ENCODE results near the gene ACER2. TPM values are rescaled to one million over a fixed set of nuclear protein-coding genes. Genes with fewer than 3 reads are reported as not detected.

ACER2 gene
- total and polyA plus RNA-seq, 2 donors, result 0.71 to 2.0 TPM

DNA sequence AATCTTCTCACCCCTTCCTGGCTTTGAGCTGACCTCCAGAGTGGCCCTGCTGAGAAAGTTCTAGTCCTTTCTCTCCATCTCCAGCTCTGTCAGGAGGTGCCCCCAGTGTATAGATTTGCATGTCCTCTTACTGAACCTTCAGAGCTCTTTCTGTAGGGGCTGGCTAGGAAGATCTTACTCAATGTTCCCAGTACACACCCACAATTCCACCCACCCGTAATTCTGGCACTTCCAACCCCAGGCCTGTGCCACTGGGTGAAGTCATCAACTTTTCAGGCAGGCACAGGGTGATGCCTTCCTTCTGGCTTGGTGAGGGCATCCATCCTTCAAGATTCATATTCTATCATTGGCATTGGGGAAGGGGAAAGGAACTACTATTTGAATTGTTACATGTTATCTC lies 75.9 kb downstream of the ACER2 start:
- no peak overlapping the region for H3K27ac ChIP-seq (ENCODE audit: low read depth in 1 of 2, low read length in 1 of 2)
- H3K4me3 ChIP-seq (ENCODE audit: low read length in 2 of 2), result no peak overlapping the region
- no peaks in the 10 kb centered on the region for H3K4me1 ChIP-seq (ENCODE audit: control insufficient read depth in 2 of 2, insufficient read depth in 2 of 2, low read length in 2 of 2)
- H3K36me3 ChIP-seq (ENCODE audit: control insufficient read depth in 2 of 2, insufficient read depth in 2 of 2, low read length in 1 of 2), result no peaks in the 10 kb centered on the region
- H3K9me3 ChIP-seq (ENCODE audit: control insufficient read depth in 2 of 2, insufficient read depth in 1 of 2, low read length in 1 of 2), result no peaks in the 10 kb centered on the region
- DNase-seq (ENCODE audit: low read depth in 6 of 9, low spot score in 9 of 9), result no peak
- no peaks in the 10 kb centered on the region for H3K27me3 ChIP-seq (ENCODE audit: control insufficient read depth in 2 of 2, insufficient read depth in 1 of 2, low read length in 1 of 2)
- 94% methylated on average over 1 of the region's 1 CpG for WGBS

DNA sequence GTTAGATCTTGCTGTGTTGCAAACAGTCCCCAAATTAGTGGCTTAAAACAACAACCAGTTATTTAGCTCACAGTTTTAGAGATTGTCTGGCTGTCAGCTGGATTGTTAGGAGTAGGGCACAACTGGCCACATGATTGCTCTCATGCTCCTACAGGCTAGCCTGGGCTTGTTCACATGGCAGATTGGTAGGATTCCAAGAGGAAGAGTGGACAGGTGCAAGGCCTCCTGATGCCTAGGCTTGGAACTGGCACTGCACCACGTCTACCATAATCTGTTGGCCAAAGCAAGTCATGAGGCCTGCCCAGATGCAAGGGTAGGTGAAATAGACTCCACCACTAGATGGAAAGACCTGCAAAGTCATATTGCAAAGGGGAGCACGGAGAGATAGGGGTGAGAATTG lies 76.4 kb downstream of the ACER2 start:
- no peaks in the 10 kb centered on the region for H3K4me1 ChIP-seq (ENCODE audit: control insufficient read depth in 2 of 2, insufficient read depth in 2 of 2, low read length in 2 of 2)
- no peak for DNase-seq (ENCODE audit: low read depth in 6 of 9, low spot score in 9 of 9)
- no peak overlapping the region for H3K4me3 ChIP-seq (ENCODE audit: low read length in 2 of 2)
- H3K27me3 ChIP-seq (ENCODE audit: control insufficient read depth in 2 of 2, insufficient read depth in 1 of 2, low read length in 1 of 2), result no peaks in the 10 kb centered on the region
- H3K36me3 ChIP-seq (ENCODE audit: control insufficient read depth in 2 of 2, insufficient read depth in 2 of 2, low read length in 1 of 2), result no peaks in the 10 kb centered on the region
- H3K9me3 ChIP-seq (ENCODE audit: control insufficient read depth in 2 of 2, insufficient read depth in 1 of 2, low read length in 1 of 2), result no peaks in the 10 kb centered on the region
- no peak overlapping the region for H3K27ac ChIP-seq (ENCODE audit: low read depth in 1 of 2, low read length in 1 of 2)
- 94% methylated on average over 2 of the region's 2 CpGs for WGBS

DNA sequence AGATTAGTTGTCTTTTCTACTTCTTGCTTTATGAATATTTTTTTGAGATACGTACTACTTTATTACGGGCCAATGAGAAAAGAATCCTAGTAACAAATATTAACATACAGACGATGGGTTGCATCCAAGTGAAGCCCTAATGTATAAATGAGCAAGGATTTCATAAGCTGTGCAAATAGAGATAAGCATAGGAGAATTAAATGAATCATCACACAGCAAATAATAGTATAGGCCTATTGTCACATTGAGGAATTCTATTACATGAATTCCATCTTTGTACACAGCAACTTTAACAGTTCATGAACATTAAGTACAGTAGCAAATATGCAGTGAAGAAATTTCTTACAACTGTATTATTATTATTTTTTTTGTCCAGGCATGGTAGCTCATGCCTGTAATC lies 78.0 kb downstream of the ACER2 start:
- H3K27ac ChIP-seq (ENCODE audit: low read depth in 1 of 2, low read length in 1 of 2), result no peak overlapping the region
- no peaks in the 10 kb centered on the region for H3K9me3 ChIP-seq (ENCODE audit: control insufficient read depth in 2 of 2, insufficient read depth in 1 of 2, low read length in 1 of 2)
- H3K4me3 ChIP-seq (ENCODE audit: low read length in 2 of 2), result no peak overlapping the region
- no peaks in the 10 kb centered on the region for H3K27me3 ChIP-seq (ENCODE audit: control insufficient read depth in 2 of 2, insufficient read depth in 1 of 2, low read length in 1 of 2)
- no peaks in the 10 kb centered on the region for H3K36me3 ChIP-seq (ENCODE audit: control insufficient read depth in 2 of 2, insufficient read depth in 2 of 2, low read length in 1 of 2)
- no peak for DNase-seq (ENCODE audit: low read depth in 6 of 9, low spot score in 9 of 9)
- H3K4me1 ChIP-seq (ENCODE audit: control insufficient read depth in 2 of 2, insufficient read depth in 2 of 2, low read length in 2 of 2), result no peaks in the 10 kb centered on the region
- WGBS, result 97% methylated on average over 3 of the region's 3 CpGs

DNA sequence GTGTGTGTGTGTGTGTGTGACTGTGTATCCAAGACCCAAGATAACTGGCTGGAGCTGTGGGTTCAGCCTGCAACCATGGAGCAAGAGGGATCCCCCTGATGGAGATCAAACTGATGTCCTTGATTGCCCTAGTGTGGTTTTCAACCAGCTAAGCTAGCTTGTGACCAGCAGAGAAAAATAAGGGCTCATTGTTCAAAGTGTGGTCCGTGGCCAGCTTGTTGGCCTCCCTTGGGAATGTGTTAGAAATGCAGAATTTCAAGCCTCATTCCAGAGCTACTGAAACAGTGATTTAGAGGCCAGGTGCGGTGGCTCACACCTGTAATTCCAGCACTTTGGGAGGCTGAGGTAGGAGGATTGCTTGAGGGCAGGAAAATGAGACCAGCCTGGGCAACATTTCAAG lies 79.9 kb downstream of the ACER2 start:
- no peak overlapping the region for H3K27ac ChIP-seq (ENCODE audit: low read depth in 1 of 2, low read length in 1 of 2)
- 96% methylated on average over 2 of the region's 2 CpGs for WGBS
- DNase-seq (ENCODE audit: low read depth in 6 of 9, low spot score in 9 of 9), result no peak
- H3K4me1 ChIP-seq (ENCODE audit: control insufficient read depth in 2 of 2, insufficient read depth in 2 of 2, low read length in 2 of 2), result no peaks in the 10 kb centered on the region
- H3K36me3 ChIP-seq (ENCODE audit: control insufficient read depth in 2 of 2, insufficient read depth in 2 of 2, low read length in 1 of 2), result no peaks in the 10 kb centered on the region
- H3K4me3 ChIP-seq (ENCODE audit: low read length in 2 of 2), result no peak overlapping the region
- no peaks in the 10 kb centered on the region for H3K9me3 ChIP-seq (ENCODE audit: control insufficient read depth in 2 of 2, insufficient read depth in 1 of 2, low read length in 1 of 2)
- H3K27me3 ChIP-seq (ENCODE audit: control insufficient read depth in 2 of 2, insufficient read depth in 1 of 2, low read length in 1 of 2), result no peaks in the 10 kb centered on the region

DNA sequence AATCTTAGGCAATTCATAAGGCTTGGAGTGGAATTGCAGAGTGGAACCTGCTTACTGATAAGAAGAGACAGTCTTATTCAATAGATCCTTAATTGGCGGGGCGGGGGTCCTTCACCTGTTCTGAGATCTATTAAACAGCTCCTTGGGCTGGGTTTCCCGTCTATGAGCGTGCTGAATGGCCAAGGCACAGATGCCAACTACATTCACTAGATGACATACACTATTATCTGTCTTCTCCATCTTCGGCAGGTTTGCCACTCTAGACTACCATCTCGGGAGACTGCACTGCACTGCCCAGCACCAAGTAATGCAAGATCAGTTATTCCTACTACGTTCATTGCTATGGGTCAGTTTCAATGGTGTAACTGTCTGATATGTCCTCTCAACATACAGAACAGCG lies 81.5 kb downstream of the ACER2 start:
- H3K27me3 ChIP-seq (ENCODE audit: control insufficient read depth in 2 of 2, insufficient read depth in 1 of 2, low read length in 1 of 2), result no peaks in the 10 kb centered on the region
- H3K9me3 ChIP-seq (ENCODE audit: control insufficient read depth in 2 of 2, insufficient read depth in 1 of 2, low read length in 1 of 2), result no peaks in the 10 kb centered on the region
- no peak overlapping the region for H3K27ac ChIP-seq (ENCODE audit: low read depth in 1 of 2, low read length in 1 of 2)
- H3K36me3 ChIP-seq (ENCODE audit: control insufficient read depth in 2 of 2, insufficient read depth in 2 of 2, low read length in 1 of 2), result no peaks in the 10 kb centered on the region
- no peak for DNase-seq (ENCODE audit: low read depth in 6 of 9, low spot score in 9 of 9)
- H3K4me3 ChIP-seq (ENCODE audit: low read length in 2 of 2), result no peak overlapping the region
- H3K4me1 ChIP-seq (ENCODE audit: control insufficient read depth in 2 of 2, insufficient read depth in 2 of 2, low read length in 2 of 2), result no peaks in the 10 kb centered on the region
- 97% methylated on average over 8 of the region's 8 CpGs for WGBS

DNA sequence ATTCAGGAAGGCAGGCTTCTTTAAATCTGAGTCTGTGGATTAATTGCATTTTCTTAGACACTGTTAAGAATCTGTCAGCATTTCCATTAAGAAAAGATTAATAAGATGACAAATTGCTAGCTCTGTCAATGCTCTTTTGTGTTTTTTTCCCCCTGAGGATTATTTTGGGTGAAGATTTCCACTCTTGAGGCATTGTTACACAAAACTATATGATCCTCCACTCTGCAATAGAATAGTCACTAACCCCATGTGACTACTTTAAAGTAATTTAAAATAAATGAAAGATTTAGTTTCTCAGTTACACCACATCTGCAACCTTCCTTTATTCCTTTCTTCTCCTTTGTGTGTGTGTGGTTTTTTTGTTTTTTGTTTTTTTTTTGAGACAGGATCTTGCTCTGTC lies 82.0 kb downstream of the ACER2 start:
- H3K36me3 ChIP-seq (ENCODE audit: control insufficient read depth in 2 of 2, insufficient read depth in 2 of 2, low read length in 1 of 2), result no peaks in the 10 kb centered on the region
- H3K27ac ChIP-seq (ENCODE audit: low read depth in 1 of 2, low read length in 1 of 2), result no peak overlapping the region
- no peak overlapping the region for H3K4me3 ChIP-seq (ENCODE audit: low read length in 2 of 2)
- no peaks in the 10 kb centered on the region for H3K9me3 ChIP-seq (ENCODE audit: control insufficient read depth in 2 of 2, insufficient read depth in 1 of 2, low read length in 1 of 2)
- H3K4me1 ChIP-seq (ENCODE audit: control insufficient read depth in 2 of 2, insufficient read depth in 2 of 2, low read length in 2 of 2), result no peaks in the 10 kb centered on the region
- DNase-seq (ENCODE audit: low read depth in 6 of 9, low spot score in 9 of 9), result no peak
- no peaks in the 10 kb centered on the region for H3K27me3 ChIP-seq (ENCODE audit: control insufficient read depth in 2 of 2, insufficient read depth in 1 of 2, low read length in 1 of 2)

DNA sequence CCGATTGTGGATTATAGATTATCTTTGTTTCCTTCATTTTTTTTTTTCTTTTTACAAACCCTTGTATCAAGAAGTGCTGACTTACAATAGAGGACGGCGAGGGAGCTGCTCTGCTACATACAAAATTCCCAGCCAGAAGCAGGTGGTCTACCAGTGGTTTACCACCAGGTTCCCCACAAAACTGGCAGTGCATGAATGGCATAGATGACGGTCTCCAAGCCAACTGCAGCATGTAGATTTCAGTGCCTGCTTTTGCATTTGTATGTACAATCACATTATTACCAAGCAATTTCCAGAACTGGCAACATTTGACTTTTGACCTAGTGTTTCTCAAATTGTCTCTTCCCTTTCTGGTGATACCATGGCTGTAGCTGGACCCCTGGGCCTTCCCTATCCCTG lies 84.0 kb downstream of the ACER2 start:
- 36% methylated on average over 4 of the region's 4 CpGs for WGBS
- H3K4me3 ChIP-seq (ENCODE audit: low read length in 2 of 2), result no peak overlapping the region
- H3K36me3 ChIP-seq (ENCODE audit: control insufficient read depth in 2 of 2, insufficient read depth in 2 of 2, low read length in 1 of 2), result no peaks in the 10 kb centered on the region
- H3K4me1 ChIP-seq (ENCODE audit: control insufficient read depth in 2 of 2, insufficient read depth in 2 of 2, low read length in 2 of 2), result no peaks in the 10 kb centered on the region
- DNase-seq (ENCODE audit: low read depth in 6 of 9, low spot score in 9 of 9), result no peak
- H3K27ac ChIP-seq (ENCODE audit: low read depth in 1 of 2, low read length in 1 of 2), result no peak overlapping the region
- H3K27me3 ChIP-seq (ENCODE audit: control insufficient read depth in 2 of 2, insufficient read depth in 1 of 2, low read length in 1 of 2), result no peaks in the 10 kb centered on the region
- no peaks in the 10 kb centered on the region for H3K9me3 ChIP-seq (ENCODE audit: control insufficient read depth in 2 of 2, insufficient read depth in 1 of 2, low read length in 1 of 2)

DNA sequence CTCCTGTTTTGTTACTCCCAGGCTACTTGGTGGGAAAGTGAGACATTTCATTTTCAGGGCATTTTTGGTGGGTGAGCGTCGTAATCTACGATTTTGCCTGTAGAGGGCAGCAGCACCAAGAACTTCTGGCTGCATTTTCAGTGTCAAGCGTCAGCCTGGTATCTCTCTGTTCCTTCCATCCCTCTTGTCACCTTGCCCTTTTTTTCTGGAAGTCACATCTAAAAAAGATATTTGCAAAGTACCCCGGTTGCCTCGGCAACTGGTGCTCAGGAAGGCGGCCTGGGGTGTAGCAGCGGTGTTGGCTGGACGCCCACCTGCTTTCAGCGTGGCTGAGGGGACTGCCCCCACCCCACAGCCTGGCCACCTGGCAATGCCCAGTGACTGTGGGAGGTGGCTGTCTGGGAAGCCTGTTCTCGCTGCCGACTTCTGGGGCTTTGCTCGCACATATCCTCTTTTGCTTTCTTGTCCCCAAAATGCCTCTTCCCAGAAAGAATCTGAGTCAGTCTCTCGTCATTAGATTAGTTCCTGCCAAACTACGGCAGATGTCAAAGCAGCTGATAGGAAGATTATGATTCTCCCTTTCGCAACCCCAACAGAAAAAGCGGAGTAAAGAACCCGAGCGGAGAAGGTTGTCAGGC lies 84.5 kb downstream of the ACER2 start:
- no peak overlapping the region for H3K27ac ChIP-seq (ENCODE audit: low read depth in 1 of 2, low read length in 1 of 2)
- no peak overlapping the region for H3K4me3 ChIP-seq (ENCODE audit: low read length in 2 of 2)
- H3K27me3 ChIP-seq (ENCODE audit: control insufficient read depth in 2 of 2, insufficient read depth in 1 of 2, low read length in 1 of 2), result no peaks in the 10 kb centered on the region
- H3K36me3 ChIP-seq (ENCODE audit: control insufficient read depth in 2 of 2, insufficient read depth in 2 of 2, low read length in 1 of 2), result no peaks in the 10 kb centered on the region
- 28% methylated on average over 19 of the region's 19 CpGs for WGBS
- H3K4me1 ChIP-seq (ENCODE audit: control insufficient read depth in 2 of 2, insufficient read depth in 2 of 2, low read length in 2 of 2), result no peaks in the 10 kb centered on the region
- H3K9me3 ChIP-seq (ENCODE audit: control insufficient read depth in 2 of 2, insufficient read depth in 1 of 2, low read length in 1 of 2), result no peaks in the 10 kb centered on the region
- DNase-seq (ENCODE audit: low read depth in 6 of 9, low spot score in 9 of 9), result peak in 8 of 9 donors; percentile 8 to 67 (median 40)

DNA sequence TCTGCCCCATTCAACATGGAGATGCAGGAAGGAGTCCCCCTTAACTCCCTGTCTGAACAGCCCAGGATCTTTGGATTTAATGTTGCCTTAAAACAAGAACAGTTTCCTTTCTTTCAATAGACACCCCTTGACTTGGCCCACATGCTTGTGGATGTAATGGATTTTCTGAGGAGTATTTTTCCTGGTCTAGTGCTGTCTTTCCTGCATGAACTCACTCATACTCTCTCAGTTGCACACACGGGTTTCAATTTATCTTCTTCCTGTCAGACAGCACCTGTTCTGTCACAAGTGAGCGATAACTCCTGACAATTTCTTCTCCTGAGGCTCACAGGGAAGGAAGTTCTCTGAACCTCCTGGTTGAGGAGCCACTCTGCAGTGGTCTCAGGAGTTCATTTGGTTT lies 85.1 kb downstream of the ACER2 start:
- no peak overlapping the region for H3K27ac ChIP-seq (ENCODE audit: low read depth in 1 of 2, low read length in 1 of 2)
- H3K27me3 ChIP-seq (ENCODE audit: control insufficient read depth in 2 of 2, insufficient read depth in 1 of 2, low read length in 1 of 2), result no peaks in the 10 kb centered on the region
- no peaks in the 10 kb centered on the region for H3K4me1 ChIP-seq (ENCODE audit: control insufficient read depth in 2 of 2, insufficient read depth in 2 of 2, low read length in 2 of 2)
- 23% methylated on average over 2 of the region's 2 CpGs for WGBS
- H3K4me3 ChIP-seq (ENCODE audit: low read length in 2 of 2), result no peak overlapping the region
- DNase-seq (ENCODE audit: low read depth in 6 of 9, low spot score in 9 of 9), result no peak
- no peaks in the 10 kb centered on the region for H3K9me3 ChIP-seq (ENCODE audit: control insufficient read depth in 2 of 2, insufficient read depth in 1 of 2, low read length in 1 of 2)
- no peaks in the 10 kb centered on the region for H3K36me3 ChIP-seq (ENCODE audit: control insufficient read depth in 2 of 2, insufficient read depth in 2 of 2, low read length in 1 of 2)

Data from thymus (tissue), 11 donors.